ENCODE results near the gene MAP1B.
A peak's percentile ranks its signal among the peaks of the same experiment; 100 is the strongest.

The MAP1B gene

GRCh38 chr5:72133212-72133990, 26.1 kb downstream of the MAP1B start:
- DNase-seq (ENCODE audit: low read depth): no peak

GRCh38 chr5:72134226-72134899, 27.1 kb downstream of the MAP1B start:
- no peak for DNase-seq (ENCODE audit: low read depth)

GRCh38 chr5:72137826-72138409, 30.6 kb downstream of the MAP1B start:
- DNase-seq (ENCODE audit: low read depth): no peak

- DNase-seq (ENCODE audit: low read depth): peak; percentile 77
Measured at GRCh38 chr5:72138943-72139521, 31.8 kb downstream of the MAP1B start.

- no peak for DNase-seq (ENCODE audit: low read depth)
Measured at GRCh38 chr5:72140711-72141110, 33.4 kb downstream of the MAP1B start.

GRCh38 chr5:72141440-72142355, 34.4 kb downstream of the MAP1B start:
- peak; percentile 96 for DNase-seq (ENCODE audit: low read depth)

GRCh38 chr5:72144762-72145161, 37.5 kb downstream of the MAP1B start:
- no peak for DNase-seq (ENCODE audit: low read depth)

- peak; percentile 46 for DNase-seq (ENCODE audit: low read depth)
Measured at GRCh38 chr5:72145348-72145747, 38.1 kb downstream of the MAP1B start.

GRCh38 chr5:72146056-72146455, 38.8 kb downstream of the MAP1B start:
- no peak for DNase-seq (ENCODE audit: low read depth)

GRCh38 chr5:72147569-72147968, 40.3 kb downstream of the MAP1B start:
- DNase-seq (ENCODE audit: low read depth): no peak

GRCh38 chr5:72149742-72150141, 42.5 kb downstream of the MAP1B start:
- DNase-seq (ENCODE audit: low read depth): peak; percentile 33

- DNase-seq (ENCODE audit: low read depth): peak; percentile 32
Measured at GRCh38 chr5:72151169-72151568, 43.9 kb downstream of the MAP1B start.

GRCh38 chr5:72151646-72152045, 44.4 kb downstream of the MAP1B start:
- no peak for DNase-seq (ENCODE audit: low read depth)

GRCh38 chr5:72152545-72152944, 45.3 kb downstream of the MAP1B start:
- no peak for DNase-seq (ENCODE audit: low read depth)

- DNase-seq (ENCODE audit: low read depth): no peak
Measured at GRCh38 chr5:72153551-72153950, 46.3 kb downstream of the MAP1B start.

GRCh38 chr5:72154076-72154756, 46.9 kb downstream of the MAP1B start:
- DNase-seq (ENCODE audit: low read depth): peak; percentile 26

GRCh38 chr5:72156946-72157624, 49.8 kb downstream of the MAP1B start:
- peak; percentile 92 for DNase-seq (ENCODE audit: low read depth)

- no peak for DNase-seq (ENCODE audit: low read depth)
Measured at GRCh38 chr5:72157625-72157962, 50.3 kb downstream of the MAP1B start.

GRCh38 chr5:72159501-72159911, 52.2 kb downstream of the MAP1B start:
- DNase-seq (ENCODE audit: low read depth): no peak

- peak; percentile 62 for DNase-seq (ENCODE audit: low read depth)
Measured at GRCh38 chr5:72160329-72160728, 53.1 kb downstream of the MAP1B start.

GRCh38 chr5:72160959-72161358, 53.7 kb downstream of the MAP1B start:
- DNase-seq (ENCODE audit: low read depth): peak; percentile 47
